ENCODE results near the gene KCNJ16. TPM values are rescaled to one million over a fixed set of nuclear protein-coding genes. Genes with fewer than 3 reads are reported as not detected.

Gene KCNJ16
- total RNA-seq, 1 experiment from 2014 or later: 9.3 TPM

GRCh38 chr17:70098030-70098429, 23.0 kb downstream of the KCNJ16 start:
- Mint-ChIP-seq H3K36me3 (ENCODE audit: insufficient read depth, unreplicated experiment) (peaks cover 7% of the 10 kb centered on the region), H3K9me3 (ENCODE audit: unreplicated experiment) (peaks cover 9% of the 10 kb centered on the region), H3K4me3 (ENCODE audit: unreplicated experiment) (no peak overlapping the region), H3K27me3 (ENCODE audit: insufficient read depth, unreplicated experiment) (no peaks in the 10 kb centered on the region), H3K27ac (ENCODE audit: unreplicated experiment) (no peak overlapping the region), H3K4me1 (ENCODE audit: low read depth, unreplicated experiment) (peaks cover 9% of the 10 kb centered on the region)
- no peak for DNase-seq
- BruUV-seq (replicated peaks): no TSS peak
- Histone ChIP-seq H3K27me3 (replicated peaks; ENCODE audit: control insufficient read depth, insufficient read depth, low read length) (no peaks in the 10 kb centered on the region), H3K4me1 (no peaks in the 10 kb centered on the region), H3K9me3 (peaks cover 9% of the 10 kb centered on the region; the same call in 1 of the 2 replicates), H3K4me3 (ENCODE audit: low read depth, low read length) (no peak overlapping the region), H3K36me3 (ENCODE audit: control insufficient read depth, insufficient read depth, low read length) (no peaks in the 10 kb centered on the region)
- TF ChIP-seq CTCF (IDR thresholded peaks at IDR 0.05; ENCODE audit: insufficient read depth in 1 of 2, low read depth in 1 of 2, low read length in 1 of 2, severe bottlenecking in 1 of 2, unreplicated experiment in 1 of 2): no peak
- ChIA-PET POLR2A (no interaction called here), CTCF (no interaction called here)
- intact Hi-C loops (cut with micrococcal nuclease; ENCODE audit: unreplicated experiment): no loop called here

GRCh38 chr17:70099294-70099693, 24.3 kb downstream of the KCNJ16 start:
- no peaks in the 10 kb centered on the region for H3K4me1 ChIP-seq
- H3K27ac Mint-ChIP-seq (ENCODE audit: unreplicated experiment): no peak overlapping the region
- no peaks in the 10 kb centered on the region for H3K27me3 Mint-ChIP-seq (ENCODE audit: insufficient read depth, unreplicated experiment)
- H3K36me3 ChIP-seq (ENCODE audit: control insufficient read depth, insufficient read depth, low read length): no peaks in the 10 kb centered on the region
- H3K9me3 ChIP-seq: peaks cover 9% of the 10 kb centered on the region; the same call in 1 of the 2 replicates
- H3K27me3 ChIP-seq (replicated peaks; ENCODE audit: control insufficient read depth, insufficient read depth, low read length): no peaks in the 10 kb centered on the region
- DNase-seq: no peak
- no peak overlapping the region for H3K4me3 ChIP-seq (ENCODE audit: low read depth, low read length)
- CTCF ChIA-PET: no interaction called here
- no peak overlapping the region for H3K4me3 Mint-ChIP-seq (ENCODE audit: unreplicated experiment)
- TF ChIP-seq CTCF (IDR thresholded peaks at IDR 0.05; ENCODE audit: insufficient read depth in 1 of 2, low read depth in 1 of 2, low read length in 1 of 2, severe bottlenecking in 1 of 2, unreplicated experiment in 1 of 2): no peak
- peaks cover 12% of the 10 kb centered on the region for H3K36me3 Mint-ChIP-seq (ENCODE audit: insufficient read depth, unreplicated experiment)
- BruUV-seq (replicated peaks): no TSS peak
- H3K4me1 Mint-ChIP-seq (ENCODE audit: low read depth, unreplicated experiment): peaks cover 9% of the 10 kb centered on the region
- H3K9me3 Mint-ChIP-seq (ENCODE audit: unreplicated experiment): peaks cover 9% of the 10 kb centered on the region
- POLR2A ChIA-PET: no interaction called here
- intact Hi-C loops (cut with micrococcal nuclease; ENCODE audit: unreplicated experiment): no loop called here

GRCh38 chr17:70099884-70100283, 24.9 kb downstream of the KCNJ16 start:
- Mint-ChIP-seq H3K4me3 (ENCODE audit: unreplicated experiment) (no peak overlapping the region), H3K27ac (ENCODE audit: unreplicated experiment) (no peak overlapping the region), H3K4me1 (ENCODE audit: low read depth, unreplicated experiment) (peaks cover 9% of the 10 kb centered on the region), H3K27me3 (ENCODE audit: insufficient read depth, unreplicated experiment) (no peaks in the 10 kb centered on the region), H3K9me3 (ENCODE audit: unreplicated experiment) (peaks cover 9% of the 10 kb centered on the region), H3K36me3 (ENCODE audit: insufficient read depth, unreplicated experiment) (peaks cover 12% of the 10 kb centered on the region)
- Histone ChIP-seq H3K4me1 (no peaks in the 10 kb centered on the region), H3K27me3 (replicated peaks; ENCODE audit: control insufficient read depth, insufficient read depth, low read length) (no peaks in the 10 kb centered on the region), H3K36me3 (ENCODE audit: control insufficient read depth, insufficient read depth, low read length) (no peaks in the 10 kb centered on the region), H3K4me3 (ENCODE audit: low read depth, low read length) (no peak overlapping the region), H3K9me3 (peaks cover 9% of the 10 kb centered on the region; the same call in 1 of the 2 replicates)
- intact Hi-C loops (cut with micrococcal nuclease; ENCODE audit: unreplicated experiment): loop anchor here (2.0 kb wide), 3 partner anchors 71 to 531 kb away; no protein-coding TSS in a partner anchor
- BruUV-seq (replicated peaks): no TSS peak
- no peak for TF ChIP-seq CTCF (IDR thresholded peaks at IDR 0.05; ENCODE audit: insufficient read depth in 1 of 2, low read depth in 1 of 2, low read length in 1 of 2, severe bottlenecking in 1 of 2, unreplicated experiment in 1 of 2)
- POLR2A ChIA-PET: no interaction called here
- CTCF ChIA-PET: no interaction called here
- no peak for DNase-seq
